K562 (cell line): ENCODE data around the gene CEACAM5. TPM values are rescaled to one million over a fixed set of nuclear protein-coding genes. Genes with fewer than 3 reads are reported as not detected.

Experiments
- CREB1 ChIP-seq, 2 experiments: sonication (generic) in 1 of 2; formaldehyde crosslinking in 1 of 2; IDR thresholded peaks; 2 replicates each; pipeline versions ENCODE4 v1.6.1 to v1.8.0; 2012 to 2022; ENCODE audit warnings: inconsistent platforms in 1 of 2, mild to moderate bottlenecking in 1 of 2, missing genetic modification reagents in 1 of 2, moderate library complexity in 1 of 2
- CTBP1 ChIP-seq: fragments of 450-650 bp; IDR thresholded peaks from 2 replicates; pipeline ENCODE4 v1.6.1; 2016; ENCODE audit warnings: borderline replicate concordance
- MITF ChIP-seq: IDR thresholded peaks from 2 replicates; pipeline ENCODE4 v1.6.1; 2014; ENCODE audit warnings: antibody characterized with exemption
- RAD21 ChIP-seq, 2 experiments: fragments of 250-450 bp in 1 of 2; fragments of 450-650 bp in 1 of 2; sonication (Bioruptor Pico) in 1 of 2; formaldehyde crosslinking in 1 of 2; IDR thresholded peaks in 1 of 2; conservative IDR thresholded peaks in 1 of 2; 2 replicates each; pipeline versions ENCODE4 v1.4.0 to v1.8.0; 2020 to 2022; ENCODE audit warnings: mild to moderate bottlenecking in 2 of 2, moderate library complexity in 1 of 2
- RAD51 ChIP-seq: fragments of 450-650 bp; IDR thresholded peaks from 2 replicates; pipeline ENCODE4 v1.7.1; 2016; ENCODE audit warnings: low read depth, mild to moderate bottlenecking, borderline replicate concordance
- REST ChIP-seq, 2 experiments: fragments of 450-650 bp; formaldehyde crosslinking in 1 of 2; IDR thresholded peaks; 2 replicates each; pipeline versions ENCODE4 v1.4.0 to v1.6.1; 2014 to 2020; ENCODE audit warnings: mild to moderate bottlenecking in 2 of 2, borderline replicate concordance in 1 of 2, low read depth in 1 of 2
- SRSF1 ChIP-seq: fragments of 200-400 bp; formaldehyde crosslinking; IDR thresholded peaks from 2 replicates; pipeline ENCODE4 v1.6.1; 2017; ENCODE audit warnings: mild to moderate bottlenecking, low read depth, low read length, moderate library complexity
- ZNF512 ChIP-seq: IDR thresholded peaks from 2 replicates; pipeline ENCODE4 v1.6.1; 2016; ENCODE audit warnings: missing genetic modification characterization, missing compliant biosample characterization
- ZNF518B ChIP-seq: fragments of 250-450 bp; sonication (Bioruptor Pico); IDR thresholded peaks from 2 replicates; pipeline ENCODE4 v1.5.0; 2021; ENCODE audit warnings: mild to moderate bottlenecking, moderate library complexity
- ZSCAN29 ChIP-seq: fragments of 450-650 bp; IDR thresholded peaks from 2 replicates; pipeline ENCODE4 v1.6.1; 2017
- polyA plus RNA-seq, 8 experiments: library from polyadenylated mRNA; depleted of rRNA in 4 of 8; stranded (reverse) in 5 of 8; unstranded in 3 of 8; fragments of >200 nt; fragmentation: Nextera tagmentation in 2 of 8; fragmentation: Illumina TruSeq in 1 of 8; extraction: Ambion mirVana in 2 of 8; extraction: Trizol in 1 of 8; gene quantifications; 2 replicates each; pipeline versions ENCODE4 v1.2.1 to v1.2.3, GENCODE V29; 2011 to 2014; ENCODE audit warnings: inconsistent platforms in 1 of 8, missing spikeins in 1 of 8
- total RNA-seq, 7 experiments: library from RNA; depleted of rRNA in 6 of 7; stranded (reverse); fragments of >200 nt in 6 of 7; fragmentation: Illumina TruSeq in 2 of 7; extraction: Trizol in 2 of 7; gene quantifications; 2 replicates each; pipeline versions ENCODE4 v1.2.1 to v1.2.3, GENCODE V29; 2011 to 2021; ENCODE audit warnings: low replicate concordance in 1 of 7

CEACAM5 gene
- total and polyA plus RNA-seq, 9 of the 15 experiments (the other 6 are each of a cell fraction or from before 2014, with no cell fraction given): 0.33 TPM; not detected in 8

DNA sequence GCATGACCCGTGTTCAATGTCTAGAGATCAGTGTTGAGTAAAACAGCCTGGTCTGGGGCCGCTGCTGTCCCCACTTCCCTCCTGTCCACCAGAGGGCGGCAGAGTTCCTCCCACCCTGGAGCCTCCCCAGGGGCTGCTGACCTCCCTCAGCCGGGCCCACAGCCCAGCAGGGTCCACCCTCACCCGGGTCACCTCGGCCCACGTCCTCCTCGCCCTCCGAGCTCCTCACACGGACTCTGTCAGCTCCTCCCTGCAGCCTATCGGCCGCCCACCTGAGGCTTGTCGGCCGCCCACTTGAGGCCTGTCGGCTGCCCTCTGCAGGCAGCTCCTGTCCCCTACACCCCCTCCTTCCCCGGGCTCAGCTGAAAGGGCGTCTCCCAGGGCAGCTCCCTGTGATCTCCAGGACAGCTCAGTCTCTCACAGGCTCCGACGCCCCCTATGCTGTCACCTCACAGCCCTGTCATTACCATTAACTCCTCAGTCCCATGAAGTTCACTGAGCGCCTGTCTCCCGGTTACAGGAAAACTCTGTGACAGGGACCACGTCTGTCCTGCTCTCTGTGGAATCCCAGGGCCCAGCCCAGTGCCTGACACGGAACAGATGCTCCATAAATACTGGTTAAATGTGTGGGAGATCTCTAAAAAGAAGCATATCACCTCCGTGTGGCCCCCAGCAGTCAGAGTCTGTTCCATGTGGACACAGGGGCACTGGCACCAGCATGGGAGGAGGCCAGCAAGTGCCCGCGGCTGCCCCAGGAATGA is 1.5 kb upstream of the CEACAM5 start (continued):
- peak; percentile 86 for TF ChIP-seq REST (IDR thresholded peaks at IDR 0.05; ENCODE audit: borderline replicate concordance)
- TF ChIP-seq REST (CRISPR knock-in tag; IDR thresholded peaks at IDR 0.05; ENCODE audit: low read depth): peak; percentile 88
- TF ChIP-seq ZNF518B (CRISPR knock-in tag): no peak
- TF ChIP-seq MITF: no peak
- peak; percentile 74; the same call in 1 of the 2 replicates for TF ChIP-seq CTBP1
- TF ChIP-seq ZSCAN29: 0 out of 2 replicates have a peak, but pooled peaks have one; percentile 22
- no peak for TF ChIP-seq CREB1 (IDR thresholded peaks at IDR 0.05)
- TF ChIP-seq CREB1 (CRISPR knock-in tag; IDR thresholded peaks at IDR 0.05): peak; percentile 50; the same call in 1 of the 2 replicates
- TF ChIP-seq RAD21 (CRISPR knock-in tag; conservative IDR thresholded peaks at IDR 0.05 in 1 of 2, IDR thresholded peaks at IDR 0.05 in 1 of 2): peak; percentile 47 to 64; a peak in 3 of 4 replicates
- TF ChIP-seq SRSF1: no peak
- no peak for TF ChIP-seq ZNF512
- TF ChIP-seq RAD51: peak; percentile 26; the same call in 1 of the 2 replicates
